GM12864 (cell line): Measurements from ENCODE around the gene PDCL2.

Source experiments
- DNase-seq: peaks from one replicate; pipeline ENCODE4 v3.0.0-alpha.2; 2011; ENCODE audit warnings: low read depth
- H3K4me3 ChIP-seq: 2 replicates; pipeline ENCODE4 v1.5.1; 2011; ENCODE audit warnings: mild to moderate bottlenecking, low read depth, low read length, control low read depth
- CTCF ChIP-seq: IDR thresholded peaks from 2 replicates; pipeline ENCODE4 v1.5.1; 2011; ENCODE audit warnings: low read depth, mild to moderate bottlenecking, moderate library complexity, low read length, control low read depth, inconsistent platforms; ENCODE audit errors: missing control alignments

The PDCL2 gene

GRCh38 chr4:55547918-55548317, 44.1 kb downstream of the PDCL2 start:
- no peak for DNase-seq
- no peak for TF ChIP-seq CTCF
- peak overlapping the region; percentile 95; the same call in 1 of the 2 replicates for H3K4me3 ChIP-seq

GRCh38 chr4:55547466-55547770, 44.6 kb downstream of the PDCL2 start:
- TF ChIP-seq CTCF = no peak
- no peak for DNase-seq
- peak overlapping the region; percentile 95 for H3K4me3 ChIP-seq

- H3K4me3 ChIP-seq = peak within 1 kb of the TSS; percentile 95
- TF ChIP-seq CTCF = peak; percentile 45
- peak; percentile 54 for DNase-seq
Measured at GRCh38 chr4:55546756-55547465, 45.1 kb downstream of the PDCL2 start, which contains the start of gene CLOCK. CLOCK (minus strand) TSS chr4:55546909; CDS start chr4:55482785, 64,124 bp downstream.

GRCh38 chr4:55546506-55546755, 45.6 kb downstream of the PDCL2 start:
- no peak for TF ChIP-seq CTCF
- peak overlapping the region; percentile 95 for H3K4me3 ChIP-seq
- no peak for DNase-seq

GRCh38 chr4:55545641-55546505, 46.2 kb downstream of the PDCL2 start:
- TF ChIP-seq CTCF = no peak
- H3K4me3 ChIP-seq = peak overlapping the region; percentile 95
- DNase-seq = peak; percentile 46

GRCh38 chr4:55545151-55545550, 46.9 kb downstream of the PDCL2 start:
- no peak for TF ChIP-seq CTCF
- DNase-seq = no peak
- H3K4me3 ChIP-seq = peak overlapping the region; percentile 95
